SK-N-MC (cell line): ENCODE measurements around the gene SEH1L.

Experiments used
- EZH2 ChIP-seq: fragments of 200-600 bp; sonication (generic); IDR thresholded peaks from one replicate; pipeline ENCODE4 v1.6.1; 2017; ENCODE audit warnings: antibody characterized with exemption
- POLR2AphosphoS5 ChIP-seq: IDR thresholded peaks from 2 replicates; pipeline ENCODE4 v1.6.1; 2012; ENCODE audit warnings: mild to moderate bottlenecking, low read depth, low read length, borderline replicate concordance

DNA sequence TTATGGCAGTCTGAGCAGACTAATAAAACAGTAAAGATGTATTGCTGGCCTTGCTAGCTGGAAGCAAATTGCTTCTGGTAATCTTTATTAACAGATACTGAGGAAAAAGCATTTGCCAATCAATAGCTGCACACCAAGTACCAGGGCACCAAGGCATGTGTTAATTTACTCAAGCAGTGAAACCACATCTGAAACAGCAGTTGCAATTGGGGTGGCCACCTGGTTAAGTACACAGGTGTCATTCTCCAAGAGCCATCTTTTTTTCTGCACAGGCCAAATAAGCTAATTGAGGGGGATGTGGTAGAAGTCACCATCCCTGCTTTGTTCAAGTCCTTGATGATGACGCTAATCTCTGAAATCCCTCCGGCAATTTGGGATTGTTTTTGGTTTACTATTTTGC, 8.6 kb upstream of the SEH1L start:
- TF ChIP-seq EZH2 (no peak), POLR2AphosphoS5 (no peak)
